GM12878 (cell line): ENCODE data around the gene ADAMTS17. TPM values are rescaled to one million over a fixed set of nuclear protein-coding genes. Genes with fewer than 3 reads are reported as not detected.

ENCODE experiments used
- ATAC-seq: fragments of 200-7000 bp; cut with Tn5 transposase; 3 replicates; pipeline ENCODE4 v1.9.1; 2020; ENCODE audit warnings: mild to moderate bottlenecking, moderate library complexity
- BruUV-seq: library from RNA; stranded (reverse); fragments of 400-500 nt; replicated peaks from 2 replicates; lab custom pipeline; 2021; lab: Mats Ljungman, UMichigan
- CTCF ChIA-PET: fragments of 300-600 bp; sonication (Branson Sonifier 250); formaldehyde crosslinking; extraction: SDS; loops from one replicate; lab custom pipeline; 2021; ENCODE audit warnings: inconsistent platforms; lab: Yijun Ruan, JAX
- POLR2A ChIA-PET: fragments of 350-600 bp; formaldehyde crosslinking; extraction: SDS; loops from one replicate; lab custom pipeline; 2021; ENCODE audit warnings: inconsistent platforms; lab: Charles Lee
- RAD21 ChIA-PET: fragments of 300-600 bp; sonication (Branson Sonifier 250); formaldehyde crosslinking; loops from one replicate; lab custom pipeline; 2023; ENCODE audit warnings: antibody characterized with exemption; ENCODE audit not compliant: unreplicated experiment; lab: Charles Lee
- SMC1A ChIA-PET: fragments of 300-600 bp; sonication (Branson Sonifier 250); formaldehyde crosslinking; loops from one replicate; lab custom pipeline; 2023; ENCODE audit not compliant: unreplicated experiment, uncharacterized antibody; lab: Charles Lee
- DNase-seq: peaks from one replicate; pipeline ENCODE4 v3.0.0-alpha.2; 2011; ENCODE audit warnings: low read depth, low spot score
- FAIRE-seq: peaks from 3 replicates; lab custom pipeline; 2011; peaks lifted over from hg19 to GRCh38; lab: Jason Lieb, UNC
- H2AFZ ChIP-seq: 2 replicates; pipeline ENCODE4 v1.6.0; 2011; ENCODE audit warnings: low read depth, low read length, control low read depth; ENCODE audit not compliant: control insufficient read depth
- H3K27ac ChIP-seq: 2 replicates; pipeline ENCODE4 v1.5.1; 2011; ENCODE audit warnings: control low read depth; ENCODE audit not compliant: control insufficient read depth, insufficient read depth
- H3K27me3 ChIP-seq, 2 experiments: replicated peaks in 1 of 2; 2 replicates each; pipeline versions ENCODE4 v1.6.0 to v1.6.1; 2011; ENCODE audit warnings: low read length in 1 of 2; ENCODE audit not compliant: control insufficient read depth in 2 of 2, insufficient read depth in 2 of 2
- H3K36me3 ChIP-seq, 2 experiments: 2 replicates each; pipeline ENCODE4 v1.5.1; 2011; ENCODE audit warnings: low read length in 1 of 2; ENCODE audit not compliant: control insufficient read depth in 2 of 2, insufficient read depth in 2 of 2
- H3K4me1 ChIP-seq: 2 replicates; pipeline ENCODE4 v1.6.1; 2011; ENCODE audit warnings: mild to moderate bottlenecking, low read length, moderate library complexity, mixed read lengths; ENCODE audit not compliant: control insufficient read depth, insufficient read depth
- H3K4me2 ChIP-seq: 2 replicates; pipeline ENCODE4 v1.6.0; 2011; ENCODE audit warnings: control low read depth; ENCODE audit not compliant: control insufficient read depth, insufficient read depth
- H3K4me3 ChIP-seq: fragments of 200-600 bp; sonication (generic); 2 replicates; pipeline ENCODE4 v1.5.1; 2016
- H3K79me2 ChIP-seq: 2 replicates; pipeline ENCODE4 v1.6.0; 2011; ENCODE audit warnings: low read length; ENCODE audit not compliant: control insufficient read depth, insufficient read depth
- H3K9ac ChIP-seq: 2 replicates; pipeline ENCODE4 v1.8.0; 2011; ENCODE audit warnings: low read length, control low read depth, mixed read lengths; ENCODE audit not compliant: control insufficient read depth, insufficient read depth
- H3K9me3 ChIP-seq: replicated peaks from 3 replicates; pipeline ENCODE4 v1.5.1; 2011; ENCODE audit warnings: mild to moderate bottlenecking, low read length; ENCODE audit not compliant: control insufficient read depth, insufficient read depth
- H4K20me1 ChIP-seq: 2 replicates; pipeline ENCODE4 v1.6.0; 2011; ENCODE audit not compliant: control insufficient read depth, insufficient read depth
- ASH2L ChIP-seq: fragments of 300-600, 200-600 bp; sonication (generic); IDR thresholded peaks from 2 replicates; pipeline ENCODE4 v1.6.1; 2017; ENCODE audit warnings: low read depth, mild to moderate bottlenecking, borderline replicate concordance
- BCL11A ChIP-seq: IDR thresholded peaks from 2 replicates; pipeline ENCODE4 v1.6.1; 2011; ENCODE audit warnings: low read depth, low read length
- CBX3 ChIP-seq: fragments of 200-600 bp; sonication (generic); IDR thresholded peaks from 2 replicates; pipeline ENCODE4 v1.6.1; 2016; ENCODE audit warnings: low read depth, borderline replicate concordance
- E2F8 ChIP-seq: fragments of 450-650 bp; IDR thresholded peaks from 2 replicates; pipeline ENCODE4 v1.6.1; 2018; ENCODE audit warnings: mild to moderate bottlenecking, low read depth, moderate library complexity; ENCODE audit not compliant: partially characterized antibody
- EZH2 ChIP-seq: IDR thresholded peaks from 2 replicates; pipeline ENCODE4 v1.6.1; 2012; ENCODE audit warnings: low read depth, mild to moderate bottlenecking, control low read depth, inconsistent platforms, low read length, borderline replicate concordance; ENCODE audit not compliant: control insufficient read depth
- HDGF ChIP-seq: fragments of 450-650 bp; IDR thresholded peaks from 2 replicates; pipeline ENCODE4 v1.6.1; 2016; ENCODE audit warnings: antibody characterized with exemption
- MYB ChIP-seq: fragments of 150-350 bp; IDR thresholded peaks from 2 replicates; pipeline ENCODE4 v1.6.1; 2014; ENCODE audit warnings: mild to moderate bottlenecking, low read depth, low read length, borderline replicate concordance
- NFYB ChIP-seq: IDR thresholded peaks from 2 replicates; pipeline ENCODE4 v1.6.1; 2011; ENCODE audit warnings: low read depth, mild to moderate bottlenecking, low read length, improper control_type of control experiment, moderate library complexity; ENCODE audit not compliant: insufficient read depth
- NKRF ChIP-seq: fragments of 450-650 bp; conservative IDR thresholded peaks from 2 replicates; pipeline ENCODE4 v1.6.1; 2017; ENCODE audit warnings: mild to moderate bottlenecking, moderate library complexity
- POLR2AphosphoS2 ChIP-seq: IDR thresholded peaks from 2 replicates; pipeline ENCODE4 v1.6.1; 2011; ENCODE audit warnings: low read depth, mild to moderate bottlenecking, low read length, improper control_type of control experiment, moderate library complexity
- TCF12 ChIP-seq: IDR thresholded peaks from 2 replicates; pipeline ENCODE4 v1.6.1; 2011; ENCODE audit warnings: low read depth, mild to moderate bottlenecking, low read length
- TCF7 ChIP-seq: IDR thresholded peaks from 2 replicates; pipeline ENCODE4 v1.6.1; 2014; ENCODE audit warnings: antibody characterized with exemption, borderline replicate concordance
- ZBTB4 ChIP-seq: fragments of 450-650 bp; formaldehyde crosslinking; IDR thresholded peaks from 2 replicates; pipeline ENCODE4 v1.4.0; 2022; ENCODE audit warnings: mild to moderate bottlenecking, moderate library complexity
- WGBS: methylation state at CpG from one replicate; pipeline ENCODE4 v1.1.6; 2016; ENCODE audit warnings: low lambda C conversion rate; ENCODE audit not compliant: insufficient replicate concordance, insufficient coverage; ENCODE audit errors: missing lambda C conversion rate; 5-methylcytosine and 5-hydroxymethylcytosine counted together
- in situ Hi-C: fragments of 300-500 bp; cut with MboI; formaldehyde crosslinking; loops from 9 replicates; pipeline ENCODE4 v1.14.3; 2018; ENCODE audit warnings: mixed read lengths
- intact Hi-C: fragments of 100-400 bp; cut with micrococcal nuclease; formaldehyde crosslinking; loops from one replicate; pipeline ENCODE4 v1.14.2; 2022; ENCODE audit not compliant: unreplicated experiment
- polyA plus RNA-seq, 11 experiments: library from polyadenylated mRNA; depleted of rRNA in 4 of 11; unstranded in 6 of 11; stranded (reverse) in 5 of 11; fragments of >200 nt; fragmentation: Nextera tagmentation in 4 of 11; fragmentation: Illumina TruSeq in 1 of 11; extraction: Ambion mirVana in 4 of 11; extraction: Trizol in 1 of 11; gene quantifications; 1 replicate in 1 of 11; 2 replicates in 10 of 11; pipeline versions ENCODE4 v1.2.1 to v1.2.3, GENCODE V29; 2011 to 2016; ENCODE audit warnings: inconsistent platforms in 2 of 11, missing spikeins in 2 of 11, low read depth in 1 of 11
- total RNA-seq, 4 experiments: library from RNA; depleted of rRNA in 3 of 4; stranded (reverse); fragments of >200 nt in 3 of 4; fragmentation: Illumina TruSeq in 1 of 4; extraction: Trizol in 1 of 4; gene quantifications; 2 replicates each; pipeline versions ENCODE4 v1.2.1 to v1.2.3, GENCODE V29; 2013 to 2021
- TF ChIP-seq, protein P1 (sequence below): fragments of 450-650 bp; IDR thresholded peaks from 2 replicates; pipeline ENCODE4 v1.6.1; 2017; ENCODE audit warnings: low read depth, mild to moderate bottlenecking, moderate library complexity

Gene ADAMTS17
- total and polyA plus RNA-seq, 10 of the 15 experiments (the other 5 are each of a cell fraction or from before 2014, with no cell fraction given): 0.04 to 0.50 (median 0.10) TPM; not detected in 4

GRCh38 chr15:100059094-100059493, 282.7 kb downstream of the ADAMTS17 start:
- Histone ChIP-seq H3K36me3 (no peaks in the 10 kb centered on the region), H3K9ac (no peak overlapping the region), H3K27ac (no peak overlapping the region), H3K4me1 (no peaks in the 10 kb centered on the region), H3K4me2 (no peak overlapping the region), H3K9me3 (no peaks in the 10 kb centered on the region; the same call in 2 of the 3 replicates), H3K79me2 (no peaks in the 10 kb centered on the region), H3K4me3 (no peak overlapping the region), H3K27me3 (no peaks in the 10 kb centered on the region; a peak in 1 of 4 replicates), H4K20me1 (no peaks in the 10 kb centered on the region), H2AFZ (no peak overlapping the region)
- CTCF ChIA-PET: no interaction called here
- ATAC-seq: no peak
- no peak for FAIRE-seq
- DNase-seq: no peak
- TF ChIP-seq BCL11A (no peak), EZH2 (no peak), CBX3 (no peak), NKRF (no peak), NFYB (no peak), MYB (no peak), TCF7 (no peak), E2F8 (no peak), ZBTB4 (no peak), TCF12 (no peak), POLR2AphosphoS2 (no peak), ASH2L (no peak), HDGF (no peak)
- TF ChIP-seq, protein P1, sequence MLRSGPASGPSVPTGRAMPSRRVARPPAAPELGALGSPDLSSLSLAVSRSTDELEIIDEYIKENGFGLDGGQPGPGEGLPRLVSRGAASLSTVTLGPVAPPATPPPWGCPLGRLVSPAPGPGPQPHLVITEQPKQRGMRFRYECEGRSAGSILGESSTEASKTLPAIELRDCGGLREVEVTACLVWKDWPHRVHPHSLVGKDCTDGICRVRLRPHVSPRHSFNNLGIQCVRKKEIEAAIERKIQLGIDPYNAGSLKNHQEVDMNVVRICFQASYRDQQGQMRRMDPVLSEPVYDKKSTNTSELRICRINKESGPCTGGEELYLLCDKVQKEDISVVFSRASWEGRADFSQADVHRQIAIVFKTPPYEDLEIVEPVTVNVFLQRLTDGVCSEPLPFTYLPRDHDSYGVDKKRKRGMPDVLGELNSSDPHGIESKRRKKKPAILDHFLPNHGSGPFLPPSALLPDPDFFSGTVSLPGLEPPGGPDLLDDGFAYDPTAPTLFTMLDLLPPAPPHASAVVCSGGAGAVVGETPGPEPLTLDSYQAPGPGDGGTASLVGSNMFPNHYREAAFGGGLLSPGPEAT: no peak
- intact Hi-C loops: no loop called here
- RAD21 ChIA-PET: no interaction called here
- BruUV-seq: no TSS peak
- in situ Hi-C loops: no loop called here
- WGBS: 40% methylated on average over 12 of the region's 12 CpGs
- POLR2A ChIA-PET: no interaction called here
- SMC1A ChIA-PET: no interaction called here
